DOHH2 (cell line): Measurements from ENCODE around the gene FHL3.

Source experiments
- CTCF ChIP-seq: fragments of 200-600 bp; sonication (generic); IDR thresholded peaks from one replicate; pipeline ENCODE4 v1.5.1; 2014; ENCODE audit warnings: antibody characterized with exemption, mild to moderate bottlenecking, low read depth, low read length; ENCODE audit not compliant: poor library complexity, severe bottlenecking
- EZH2phosphoT487 ChIP-seq: fragments of 200-600 bp; sonication (generic); IDR thresholded peaks from 2 replicates; pipeline ENCODE4 v1.6.1; 2017; ENCODE audit warnings: borderline replicate concordance, mild to moderate bottlenecking, antibody characterized with exemption, low read length, moderate library complexity, mixed read lengths

- TF ChIP-seq CTCF (no peak), EZH2phosphoT487 (no peak)
These were observed 46.6 kb downstream of the FHL3 start for GRCh38 chr1:37958690-37959089.
